GM21381 (cell line): Measurements from ENCODE around the gene FAF1.
"Not testable (repeated sequence)": the region's sequence is repeated elsewhere in the genome, so short reads cannot be mapped to it uniquely, and the experiment has no call there.

ENCODE experiments used
- ATAC-seq: cut with Tn5 transposase; IDR thresholded peaks from one replicate; pipeline ENCODE4 v1.9.1; 2021; ENCODE audit warnings: mild to moderate bottlenecking, moderate library complexity; ENCODE audit not compliant: unreplicated experiment

FAF1 gene

GRCh38 chr1:50787266-50787665 lies 172.8 kb downstream of the FAF1 start:
- ATAC-seq, result no peak

- no peak for ATAC-seq
These were observed 176.8 kb downstream of the FAF1 start for GRCh38 chr1:50783286-50783685.

GRCh38 chr1:50780797-50781196 lies 179.3 kb downstream of the FAF1 start:
- no peak for ATAC-seq

GRCh38 chr1:50779801-50780200 lies 180.3 kb downstream of the FAF1 start:
- no peak for ATAC-seq

GRCh38 chr1:50775740-50776139 lies 184.3 kb downstream of the FAF1 start:
- ATAC-seq, result no peak

GRCh38 chr1:50774759-50775351 lies 185.2 kb downstream of the FAF1 start:
- ATAC-seq, result no peak

GRCh38 chr1:50766688-50767087 lies 193.4 kb downstream of the FAF1 start:
- ATAC-seq, result no peak

GRCh38 chr1:50756543-50756942 lies 203.5 kb downstream of the FAF1 start:
- not testable (repeated sequence) for ATAC-seq

- ATAC-seq, result not testable (repeated sequence)
These were observed 205.3 kb downstream of the FAF1 start for GRCh38 chr1:50754764-50755163.

GRCh38 chr1:50750021-50750619 lies 209.9 kb downstream of the FAF1 start:
- ATAC-seq, result no peak

- ATAC-seq, result no peak
These were observed 212.7 kb downstream of the FAF1 start for GRCh38 chr1:50747394-50747793.

- ATAC-seq, result no peak
These were observed 217.5 kb downstream of the FAF1 start for GRCh38 chr1:50742523-50742922.

- no peak for ATAC-seq
These were observed 220.9 kb downstream of the FAF1 start for GRCh38 chr1:50739125-50739524.

GRCh38 chr1:50735443-50735842 lies 224.6 kb downstream of the FAF1 start:
- no peak for ATAC-seq

GRCh38 chr1:50727578-50727977 lies 232.5 kb downstream of the FAF1 start:
- not testable (repeated sequence) for ATAC-seq

- ATAC-seq, result peak; percentile 84
These were observed 235.3 kb downstream of the FAF1 start for GRCh38 chr1:50724626-50725286.

GRCh38 chr1:50720457-50721053 lies 239.5 kb downstream of the FAF1 start:
- no peak for ATAC-seq

- ATAC-seq, result no peak
These were observed 240.9 kb downstream of the FAF1 start for GRCh38 chr1:50719126-50719525.

- ATAC-seq, result no peak
These were observed 242.7 kb downstream of the FAF1 start for GRCh38 chr1:50717327-50717726.

- not testable (repeated sequence) for ATAC-seq
These were observed 243.6 kb downstream of the FAF1 start for GRCh38 chr1:50716455-50716854.

GRCh38 chr1:50710099-50710498 lies 250.0 kb downstream of the FAF1 start:
- no peak for ATAC-seq

- no peak for ATAC-seq
These were observed 252.2 kb downstream of the FAF1 start for GRCh38 chr1:50707824-50708223.
